Natural killer cell treated with Interleukin-12 subunit alpha and Interleukin-12 subunit beta and Interleukin-15 and Interleukin-18, amount 100 ng/mL, for 72 hours (primary cell): Measurements from ENCODE around the gene MEI1. TPM values are rescaled to one million over a fixed set of nuclear protein-coding genes. Genes with fewer than 3 reads are reported as not detected.

Experiments used
- ATAC-seq, 2 donors: fragments of 150-1000 bp; cut with Tn5 transposase in 1 of 2; sonication (Bioruptor Pico), chemical (Tn5 transposase) in 1 of 2; 2 replicates each; pipeline ENCODE4 v1.10.0; 2021
- DNase-seq: peaks from one replicate; pipeline ENCODE4 v3.0.0; 2022; ENCODE audit warnings: low spot score
- H3K27ac Mint-ChIP-seq, 2 donors: 1 replicate in 1 of 2; 2 replicates in 1 of 2; pipeline ENCODE4 v1.8.0; 2022; ENCODE audit warnings: mixed read lengths in 2 of 2, mild to moderate bottlenecking in 1 of 2, moderate library complexity in 1 of 2
- H3K27me3 Mint-ChIP-seq, 2 donors: 1 replicate in 1 of 2; 2 replicates in 1 of 2; pipeline ENCODE4 v1.8.0; 2022; ENCODE audit warnings: mixed read lengths in 2 of 2
- H3K36me3 Mint-ChIP-seq: one replicate; pipeline ENCODE4 v1.8.0; 2022; ENCODE audit warnings: mixed read lengths
- H3K4me1 Mint-ChIP-seq, 2 donors: 1 replicate in 1 of 2; 2 replicates in 1 of 2; pipeline ENCODE4 v1.8.0; 2022; ENCODE audit warnings: low read depth in 2 of 2, mixed read lengths in 2 of 2, mild to moderate bottlenecking in 1 of 2
- H3K4me3 Mint-ChIP-seq: one replicate; pipeline ENCODE4 v1.8.0; 2022; ENCODE audit warnings: mixed read lengths
- H3K9me3 Mint-ChIP-seq: 2 replicates; pipeline ENCODE4 v1.8.0; 2022; ENCODE audit warnings: mixed read lengths
- total RNA-seq, 2 donors: library from RNA; stranded (reverse); gene quantifications; one replicate each; pipeline ENCODE4 v1.2.3, GENCODE V29; 2022

MEI1 gene
- total RNA-seq, 2 donors from 2014 or later = 20.2 to 82.7 TPM

DNA sequence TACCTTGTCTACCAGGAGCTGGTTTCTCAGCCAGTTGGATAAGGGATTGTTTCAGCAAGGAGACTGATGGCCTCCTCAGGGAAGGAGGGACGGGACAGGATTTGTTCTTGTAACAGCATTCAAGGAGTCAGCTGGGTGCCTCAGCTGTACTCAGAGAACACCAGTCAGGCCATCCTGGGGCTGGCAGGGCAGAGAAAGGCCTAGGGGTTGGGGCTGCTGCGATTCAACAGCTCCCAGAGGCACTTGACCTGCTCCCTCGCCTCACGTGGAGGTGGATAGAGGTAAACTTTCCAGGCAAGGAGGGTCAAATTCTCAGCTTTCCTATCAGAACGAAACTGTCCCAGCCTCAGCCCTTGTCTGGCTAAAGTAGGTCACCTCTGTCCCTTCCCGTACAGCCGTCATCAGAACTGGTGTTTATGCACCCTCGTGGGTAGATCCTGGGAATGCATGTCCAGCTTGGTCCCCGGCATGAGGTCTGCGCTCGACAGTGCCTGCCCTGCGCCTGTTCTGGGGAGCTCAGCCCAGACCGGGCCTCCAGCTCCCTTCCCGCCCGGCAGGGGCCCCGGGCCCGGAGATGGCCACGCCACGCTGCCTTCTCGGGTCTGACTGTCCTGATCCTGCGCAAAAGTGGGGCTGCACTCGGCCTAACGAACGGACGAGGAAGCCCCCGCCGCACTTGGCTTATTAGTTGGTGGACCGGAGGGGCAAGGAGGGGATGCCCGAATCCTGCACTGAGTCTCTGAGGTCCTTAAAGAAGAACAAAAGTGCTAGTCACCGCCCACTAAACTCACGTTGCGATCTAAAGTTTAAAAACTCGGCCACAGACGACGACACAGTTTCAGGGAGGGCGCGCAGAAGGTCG, 100.4 kb downstream of the MEI1 start:
- ATAC-seq (peak; percentile 52), DNase-seq (no peak)
- Mint-ChIP-seq H3K9me3 (no peaks in the 10 kb centered on the region), H3K27ac (peak overlapping the region; percentile 86 to 92), H3K27me3 (no peaks in the 10 kb centered on the region), H3K36me3 (peaks cover 4% of the 10 kb centered on the region), H3K4me3 (peak overlapping the region; percentile 84), H3K4me1 (peaks cover 33 to 35% of the 10 kb centered on the region in 2 donors)

DNA sequence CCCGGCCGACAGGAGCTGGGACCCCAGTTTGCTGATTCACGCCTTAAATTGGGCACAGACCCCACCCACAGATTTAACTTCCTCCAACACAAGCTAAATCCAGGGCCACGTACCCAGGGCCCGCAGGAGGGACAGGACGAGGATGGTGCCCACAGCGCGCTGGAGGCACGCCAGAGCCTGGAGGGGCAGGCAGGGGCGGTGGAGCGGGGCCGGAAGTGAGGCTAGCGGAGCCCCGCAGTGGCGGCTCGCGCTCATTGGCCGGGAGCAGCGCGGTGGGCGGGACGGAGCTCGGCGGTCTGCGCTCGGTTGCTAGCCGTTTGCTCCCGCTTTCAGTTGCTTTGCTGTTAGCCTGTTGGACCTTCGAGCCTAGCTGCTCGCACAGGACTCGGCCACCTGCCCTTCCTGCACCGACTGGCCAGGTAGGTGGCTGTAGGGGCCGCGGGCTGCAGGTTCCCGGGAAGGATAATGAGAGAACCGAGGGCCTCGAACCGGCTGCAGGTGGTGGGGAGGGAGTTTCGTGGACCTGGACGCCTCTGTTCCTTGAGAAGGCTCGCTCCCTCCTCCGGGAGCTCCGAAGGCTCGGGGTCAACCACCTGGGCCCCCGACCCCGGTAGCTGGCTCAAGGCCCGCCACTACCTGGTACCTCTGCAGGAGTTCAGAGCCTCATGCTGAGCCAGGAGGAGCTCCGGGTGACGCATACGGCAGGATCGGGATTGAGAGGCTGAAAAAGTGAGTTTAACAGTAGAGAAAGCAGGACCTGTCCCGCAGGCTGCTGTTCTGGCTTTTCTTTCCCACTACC, 101.2 kb downstream of the MEI1 start, which contains the start of gene CCDC134:
CCDC134 (plus strand) TSS at position 332 of the 799 bp plus-strand sequence. CDS start 8,212 bp downstream, outside the sequence.
- Mint-ChIP-seq H3K27ac (peak within 1 kb of the TSS; percentile 86 to 92), H3K36me3 (no peaks in the 10 kb centered on the region), H3K4me1 (peaks cover 34 to 39% of the 10 kb centered on the region in 2 donors), H3K27me3 (no peaks in the 10 kb centered on the region), H3K4me3 (peak within 1 kb of the TSS; percentile 84), H3K9me3 (no peaks in the 10 kb centered on the region)
- ATAC-seq (peak; percentile 98 to 99), DNase-seq (peak; percentile 96)

DNA sequence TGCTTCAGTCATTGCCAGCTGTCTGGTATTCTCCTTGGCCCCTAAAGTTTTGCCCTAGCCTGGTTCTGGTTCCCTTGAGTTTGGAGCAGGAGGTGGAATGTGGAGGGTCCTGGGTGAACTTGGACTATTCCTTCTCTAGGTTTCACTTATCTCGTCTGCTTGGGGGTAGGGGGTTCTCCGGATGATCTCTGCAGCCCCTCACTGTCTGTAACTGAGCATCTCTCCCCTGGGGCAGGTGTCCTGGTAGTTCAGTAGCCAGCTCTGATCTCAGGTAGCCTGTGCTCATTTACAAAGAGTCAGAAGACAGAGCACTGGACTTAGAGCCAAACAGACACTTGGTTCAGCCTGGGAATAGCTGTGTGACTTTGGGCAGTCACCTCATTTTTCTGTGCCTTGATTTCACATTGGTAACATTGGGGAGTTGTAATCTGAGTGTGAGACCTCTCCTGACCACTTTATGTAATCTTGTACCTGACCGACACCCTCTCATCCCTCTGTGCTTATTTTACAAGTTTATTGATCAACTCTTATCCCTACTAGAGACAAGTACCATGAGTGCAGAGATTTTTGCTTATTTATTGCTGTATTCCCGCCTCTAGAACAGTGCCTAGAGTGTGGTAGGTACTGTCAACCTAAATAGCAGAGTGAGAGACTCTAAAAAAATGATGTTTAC, 102.0 kb downstream of the MEI1 start:
- Mint-ChIP-seq H3K4me3 (peak overlapping the region; percentile 84), H3K36me3 (no peaks in the 10 kb centered on the region), H3K27ac (peak overlapping the region; percentile 86 to 92), H3K4me1 (peaks cover 34 to 36% of the 10 kb centered on the region in 2 donors), H3K27me3 (no peaks in the 10 kb centered on the region), H3K9me3 (no peaks in the 10 kb centered on the region)
- ATAC-seq (no peak), DNase-seq (no peak)

DNA sequence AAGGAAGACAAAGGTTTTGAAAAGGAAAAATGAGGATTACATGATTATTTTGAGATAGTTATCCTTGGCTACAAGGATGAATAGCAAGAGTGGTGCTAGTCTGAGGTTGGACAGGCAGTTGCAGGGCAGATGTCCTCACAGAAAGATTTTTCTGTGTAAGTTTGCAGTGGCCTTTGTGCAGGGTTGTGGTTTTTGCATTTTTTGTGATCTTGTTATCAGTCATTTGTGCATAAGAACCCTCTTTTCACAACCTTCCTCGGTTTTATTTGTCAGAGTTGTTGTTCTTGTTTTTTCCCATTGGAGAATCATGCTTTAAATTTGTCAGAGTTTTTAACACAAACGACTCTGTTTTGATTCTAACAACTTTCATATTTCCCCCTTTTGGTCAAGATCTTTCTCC, 102.6 kb downstream of the MEI1 start:
- Mint-ChIP-seq H3K27me3 (no peaks in the 10 kb centered on the region), H3K27ac (peak overlapping the region; percentile 86 to 92), H3K36me3 (no peaks in the 10 kb centered on the region), H3K9me3 (no peaks in the 10 kb centered on the region), H3K4me3 (peak overlapping the region; percentile 84), H3K4me1 (peaks cover 34 to 36% of the 10 kb centered on the region in 2 donors)
- no peak for ATAC-seq
- no peak for DNase-seq

DNA sequence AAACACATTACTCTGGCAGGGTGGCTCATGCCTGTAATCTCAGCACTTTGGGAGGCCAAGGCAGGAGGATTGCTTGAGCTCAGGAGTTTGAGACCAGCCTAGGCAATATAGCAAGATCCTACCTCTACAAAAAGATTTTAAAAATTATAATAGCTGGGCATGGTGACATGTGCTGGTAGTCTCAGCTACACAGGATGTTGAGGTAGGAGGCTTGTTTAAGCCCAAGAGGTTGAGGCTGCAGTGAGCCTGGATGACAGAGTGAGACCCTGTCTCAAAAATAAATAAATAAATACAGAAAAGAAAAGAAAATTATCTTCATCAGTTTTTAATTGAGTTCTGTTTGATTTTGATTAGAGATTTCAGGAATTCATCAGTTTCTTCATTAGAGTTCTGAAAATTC, 106.3 kb downstream of the MEI1 start:
- peaks cover 23 to 35% of the 10 kb centered on the region in 2 donors for H3K4me1 Mint-ChIP-seq
- H3K4me3 Mint-ChIP-seq = no peak overlapping the region
- no peaks in the 10 kb centered on the region for H3K36me3 Mint-ChIP-seq
- no peak overlapping the region for H3K27ac Mint-ChIP-seq
- H3K9me3 Mint-ChIP-seq = no peaks in the 10 kb centered on the region
- no peak for ATAC-seq
- no peak for DNase-seq
- no peaks in the 10 kb centered on the region for H3K27me3 Mint-ChIP-seq

DNA sequence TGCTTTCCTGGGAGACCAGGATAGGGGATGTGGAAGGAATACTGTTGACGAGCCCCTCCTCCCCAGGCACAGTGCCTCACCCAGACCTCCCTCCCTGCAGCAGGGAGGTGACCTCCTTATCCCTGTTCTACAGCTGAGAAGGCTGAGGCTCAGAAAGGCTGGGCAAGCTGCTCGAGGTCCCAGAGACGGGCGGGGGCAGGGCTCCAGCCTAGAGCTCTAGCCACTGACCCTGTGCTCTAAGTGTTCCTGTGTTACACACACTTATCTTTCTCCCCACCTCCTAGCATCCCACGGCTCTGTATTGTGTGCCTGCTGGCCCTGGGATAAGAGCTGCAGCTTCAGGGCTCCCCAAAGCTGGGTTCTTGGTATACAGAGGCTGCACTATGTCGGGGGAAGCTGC, 109.1 kb downstream of the MEI1 start:
- H3K27ac Mint-ChIP-seq = peak overlapping the region in 1 of 2 donors; percentile 74
- DNase-seq = no peak
- peak in 1 of 2 donors; percentile 31 for ATAC-seq

DNA sequence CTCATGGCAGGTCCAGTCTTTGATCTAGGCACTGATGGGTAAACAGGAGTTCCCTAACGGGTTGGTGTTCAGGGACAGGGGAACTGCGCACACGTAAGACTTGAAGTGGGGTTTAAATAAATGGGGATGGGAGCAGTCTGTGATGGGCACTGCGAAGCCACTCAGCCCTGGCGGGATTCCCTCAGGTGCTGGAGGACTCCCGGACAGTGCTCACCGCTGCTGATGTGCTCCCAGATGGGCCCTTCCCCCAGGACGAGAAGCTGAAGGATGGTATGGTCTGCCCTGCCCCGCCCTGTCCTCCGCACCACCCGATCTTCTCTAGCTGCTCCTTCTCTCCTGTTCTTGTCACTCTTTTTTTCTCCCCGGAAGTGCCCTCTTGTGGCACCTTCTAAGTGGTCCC, 110.7 kb downstream of the MEI1 start:
- H3K9me3 Mint-ChIP-seq = no peaks in the 10 kb centered on the region
- no peak for ATAC-seq

More for the DNA sequence above, 109.1 kb downstream of the MEI1 start:
- Mint-ChIP-seq H3K27me3 (no peaks in the 10 kb centered on the region), H3K9me3 (no peaks in the 10 kb centered on the region), H3K4me1 (peaks cover 9 to 19% of the 10 kb centered on the region in 2 donors), H3K36me3 (no peaks in the 10 kb centered on the region), H3K4me3 (no peak overlapping the region)

DNA sequence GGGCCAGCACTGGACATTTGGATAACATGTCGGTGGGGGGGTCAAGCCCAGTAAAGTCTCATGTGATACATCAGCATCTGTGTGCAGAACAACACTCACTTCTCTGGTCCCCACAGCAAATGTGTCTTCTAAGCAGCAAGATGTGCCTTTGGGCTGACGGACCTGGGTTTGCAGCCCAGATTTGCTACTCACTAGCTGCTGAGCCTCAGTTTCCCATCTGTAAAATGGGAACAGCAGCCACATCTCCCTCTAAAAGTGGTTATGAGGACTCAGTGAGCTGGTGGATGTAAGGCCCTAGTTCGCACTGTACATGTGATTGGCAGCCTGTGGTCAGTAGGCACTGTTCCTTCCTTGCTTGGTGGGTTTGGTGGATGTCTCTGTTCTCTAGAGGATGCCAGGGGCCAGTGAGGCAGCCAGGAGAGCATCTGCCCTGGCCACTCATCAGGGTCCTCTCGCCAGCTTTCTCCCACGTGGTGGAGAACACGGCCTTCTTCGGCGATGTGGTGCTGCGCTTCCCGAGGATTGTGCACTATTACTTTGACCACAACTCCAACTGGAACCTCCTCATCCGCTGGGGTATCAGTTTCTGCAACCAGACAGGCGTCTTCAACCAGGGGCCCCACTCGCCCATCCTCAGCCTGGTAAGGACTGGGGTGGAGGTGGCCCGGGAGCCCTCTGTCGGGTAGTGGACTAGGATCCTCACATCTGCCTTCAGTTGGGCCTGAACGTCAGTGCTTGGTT, 113.7 kb downstream of the MEI1 start:
- peaks cover 0 to 12% of the 10 kb centered on the region in 2 donors for H3K4me1 Mint-ChIP-seq
- no peaks in the 10 kb centered on the region for H3K36me3 Mint-ChIP-seq
- no peak overlapping the region for H3K4me3 Mint-ChIP-seq
- H3K27ac Mint-ChIP-seq = no peak overlapping the region
- ATAC-seq (no peak), DNase-seq (no peak)
- H3K9me3 Mint-ChIP-seq = no peaks in the 10 kb centered on the region
- no peaks in the 10 kb centered on the region for H3K27me3 Mint-ChIP-seq

More for the DNA sequence above, 110.7 kb downstream of the MEI1 start:
- Mint-ChIP-seq H3K27me3 (no peaks in the 10 kb centered on the region), H3K36me3 (no peaks in the 10 kb centered on the region), H3K4me1 (peaks cover 0 to 11% of the 10 kb centered on the region in 2 donors), H3K4me3 (no peak overlapping the region), H3K27ac (no peak overlapping the region)
- no peak for DNase-seq

DNA sequence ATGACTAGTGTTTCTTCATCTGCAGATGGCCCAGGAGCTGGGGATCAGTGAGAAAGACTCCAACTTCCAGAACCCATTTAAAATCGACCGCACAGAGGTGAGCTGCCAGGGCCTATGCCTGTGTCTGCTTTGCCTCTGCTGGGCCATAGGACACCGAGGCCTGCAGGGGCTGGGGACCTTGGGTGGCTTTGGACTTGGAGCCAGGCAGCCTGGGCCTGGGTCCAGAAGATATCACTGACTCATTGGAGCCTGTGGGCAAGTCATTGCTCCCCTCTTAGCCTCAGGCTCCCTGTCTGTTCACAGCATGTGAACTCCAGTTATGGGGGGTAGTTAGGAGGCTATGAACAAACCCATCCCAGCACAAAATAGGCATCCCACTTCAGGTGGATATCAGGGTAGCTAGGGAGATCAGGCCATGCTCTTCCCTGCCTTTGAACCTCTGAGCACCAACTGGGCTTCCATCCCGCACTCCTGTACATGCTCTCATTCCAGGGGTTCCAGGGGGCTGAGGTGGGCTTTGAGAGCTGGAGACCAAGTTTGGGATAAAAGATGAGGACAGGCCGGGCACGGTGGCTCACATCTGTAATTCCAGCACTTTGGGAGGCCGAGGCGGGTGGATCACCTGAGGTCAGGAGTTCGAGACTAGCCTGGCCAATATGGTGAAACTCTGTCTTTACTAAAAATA, 114.6 kb downstream of the MEI1 start:
- no peak for ATAC-seq
- H3K4me1 Mint-ChIP-seq = peaks cover 0 to 7% of the 10 kb centered on the region in 2 donors

DNA sequence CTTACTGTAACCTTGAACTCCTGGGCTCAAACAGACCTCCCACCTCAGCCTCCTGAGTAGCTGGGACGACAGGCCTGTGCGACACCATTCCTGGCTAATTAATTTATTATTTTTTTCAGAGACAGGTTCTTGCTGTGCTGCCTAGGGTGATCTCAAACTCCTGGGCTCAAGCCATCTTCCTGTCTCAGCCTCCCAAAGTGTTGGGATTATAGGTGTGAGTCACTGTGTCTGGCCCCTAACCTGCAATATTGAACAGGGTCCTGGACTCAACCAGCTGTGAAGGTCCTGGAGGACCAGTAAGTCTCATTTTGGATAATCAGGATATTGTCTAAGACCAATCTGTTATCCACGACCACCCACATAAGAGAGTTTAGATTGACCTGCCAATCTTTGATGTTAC, 116.4 kb downstream of the MEI1 start:
- H3K27ac Mint-ChIP-seq = no peak overlapping the region
- H3K27me3 Mint-ChIP-seq = no peaks in the 10 kb centered on the region
- no peak for DNase-seq
- ATAC-seq = no peak
- no peaks in the 10 kb centered on the region for H3K36me3 Mint-ChIP-seq
- H3K4me3 Mint-ChIP-seq = no peak overlapping the region
- H3K9me3 Mint-ChIP-seq = no peaks in the 10 kb centered on the region
- H3K4me1 Mint-ChIP-seq = peaks cover 0 to 6% of the 10 kb centered on the region in 2 donors

More for the DNA sequence above, 114.6 kb downstream of the MEI1 start:
- DNase-seq = no peak
- Mint-ChIP-seq H3K36me3 (no peaks in the 10 kb centered on the region), H3K4me3 (no peak overlapping the region), H3K27me3 (no peaks in the 10 kb centered on the region), H3K27ac (peak overlapping the region in 1 of 2 donors; percentile 6), H3K9me3 (no peaks in the 10 kb centered on the region)

DNA sequence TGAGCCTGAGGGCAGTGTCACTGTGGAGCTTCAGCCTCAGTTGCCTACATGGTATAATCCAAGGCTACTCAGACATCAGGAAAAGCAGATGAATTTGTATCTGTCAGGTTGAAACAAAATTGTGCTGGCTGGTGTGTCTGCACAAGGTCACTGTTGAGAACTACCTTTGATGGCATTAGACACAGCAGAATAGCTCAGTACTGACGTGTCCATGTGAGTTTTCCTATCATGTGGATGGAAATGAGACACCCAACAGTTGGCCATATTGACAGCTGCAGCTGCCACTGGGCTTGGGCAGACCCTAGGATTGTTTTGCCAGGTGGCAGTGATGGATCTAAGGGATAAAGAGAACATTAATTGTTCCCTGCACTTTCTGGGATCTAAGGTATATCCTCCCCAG, 116.9 kb downstream of the MEI1 start:
- Mint-ChIP-seq H3K4me1 (peaks cover 0 to 8% of the 10 kb centered on the region in 2 donors), H3K36me3 (no peaks in the 10 kb centered on the region), H3K27me3 (no peaks in the 10 kb centered on the region), H3K4me3 (no peak overlapping the region), H3K27ac (no peak overlapping the region), H3K9me3 (no peaks in the 10 kb centered on the region)
- ATAC-seq (no peak), DNase-seq (no peak)

DNA sequence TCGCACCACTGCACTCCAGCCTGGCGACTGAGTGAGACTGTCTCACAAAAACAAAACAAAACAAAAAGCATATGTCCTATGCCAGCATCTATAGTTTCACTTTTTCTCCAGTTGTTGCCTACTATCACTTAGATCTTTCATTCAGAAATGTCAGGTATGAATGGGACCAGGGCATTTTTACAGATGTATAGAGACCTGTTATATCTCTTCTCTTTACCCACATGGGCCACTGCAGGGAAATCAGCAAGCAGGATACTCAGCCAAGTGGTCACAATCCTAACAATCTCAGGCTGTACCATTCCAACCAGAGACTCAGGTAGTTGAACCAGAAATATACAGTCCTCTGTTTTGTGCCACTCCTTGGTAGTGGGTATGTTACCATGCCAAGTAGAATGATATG, 117.6 kb downstream of the MEI1 start:
- ATAC-seq (no peak), DNase-seq (no peak)
- no peaks in the 10 kb centered on the region for H3K27me3 Mint-ChIP-seq
- H3K4me3 Mint-ChIP-seq = no peak overlapping the region
- no peak overlapping the region for H3K27ac Mint-ChIP-seq
- no peaks in the 10 kb centered on the region for H3K36me3 Mint-ChIP-seq
- peaks cover 6 to 13% of the 10 kb centered on the region in 2 donors for H3K4me1 Mint-ChIP-seq
- no peaks in the 10 kb centered on the region for H3K9me3 Mint-ChIP-seq
